DND-41 (cell line): ENCODE measurements around the gene PRICKLE3.

Experiments
- ATAC-seq: fragments of 200-7000 bp; cut with Tn5 transposase; 3 replicates; pipeline ENCODE4 v1.9.1; 2021; ENCODE audit warnings: low read depth; ENCODE audit not compliant: insufficient read depth
- DNase-seq: peaks from one replicate; pipeline ENCODE4 v3.0.0-alpha.2; 2020
- H2AFZ ChIP-seq: 2 replicates; pipeline ENCODE4 v1.6.0; 2012; ENCODE audit warnings: low read depth, low read length
- H3K27ac ChIP-seq: 2 replicates; pipeline ENCODE4 v1.5.1; 2012; ENCODE audit warnings: low read length, inconsistent platforms
- H3K27me3 ChIP-seq: fragments of 200-600 bp; sonication (generic); 2 replicates; pipeline ENCODE4 v1.6.0; 2012; ENCODE audit warnings: low read length, mild to moderate bottlenecking, inconsistent platforms; ENCODE audit not compliant: insufficient read depth, poor library complexity
- H3K36me3 ChIP-seq: 2 replicates; pipeline ENCODE4 v1.5.1; 2012; ENCODE audit warnings: low read length, inconsistent platforms; ENCODE audit not compliant: insufficient read depth
- H3K4me1 ChIP-seq: 2 replicates; pipeline ENCODE4 v1.5.1; 2012; ENCODE audit warnings: mild to moderate bottlenecking, low read length; ENCODE audit not compliant: insufficient read depth
- H3K4me2 ChIP-seq: 2 replicates; pipeline ENCODE4 v1.6.0; 2012; ENCODE audit warnings: mild to moderate bottlenecking, moderate library complexity, low read length, inconsistent platforms; ENCODE audit not compliant: insufficient read depth
- H3K4me3 ChIP-seq, 2 experiments: fragments of 200-600 bp in 1 of 2; shearing (Covaris generic) in 1 of 2; 2 replicates each; pipeline ENCODE4 v1.5.1; 2012 to 2016; ENCODE audit warnings: inconsistent platforms in 2 of 2, low read length in 2 of 2, mild to moderate bottlenecking in 2 of 2, low read depth in 1 of 2, moderate library complexity in 1 of 2
- H3K79me2 ChIP-seq: 2 replicates; pipeline ENCODE4 v1.6.0; 2012; ENCODE audit warnings: low read length, inconsistent platforms; ENCODE audit not compliant: insufficient read depth
- H3K9ac ChIP-seq: 2 replicates; pipeline ENCODE4 v1.6.0; 2012; ENCODE audit warnings: low read depth, mild to moderate bottlenecking, inconsistent platforms, low read length, moderate library complexity
- H3K9me3 ChIP-seq: 2 replicates; pipeline ENCODE4 v1.5.1; 2012; ENCODE audit warnings: low read length, moderate library complexity, mild to moderate bottlenecking, inconsistent platforms; ENCODE audit not compliant: insufficient read depth, severe bottlenecking
- H4K20me1 ChIP-seq: 2 replicates; pipeline ENCODE4 v1.6.0; 2012; ENCODE audit warnings: low read length; ENCODE audit not compliant: insufficient read depth
- EZH2 ChIP-seq: IDR thresholded peaks from 3 replicates; pipeline ENCODE4 v1.6.1; 2012; ENCODE audit warnings: borderline replicate concordance, low read depth, mild to moderate bottlenecking, moderate library complexity, low read length, inconsistent platforms; ENCODE audit not compliant: severe bottlenecking
- TF ChIP-seq, protein P1 (sequence below): IDR thresholded peaks from 2 replicates; pipeline ENCODE4 v1.5.1; 2012; ENCODE audit warnings: borderline replicate concordance, low read length, moderate library complexity, mild to moderate bottlenecking; ENCODE audit not compliant: poor library complexity, severe bottlenecking; ENCODE audit errors: extremely low read depth

Gene PRICKLE3

DNA sequence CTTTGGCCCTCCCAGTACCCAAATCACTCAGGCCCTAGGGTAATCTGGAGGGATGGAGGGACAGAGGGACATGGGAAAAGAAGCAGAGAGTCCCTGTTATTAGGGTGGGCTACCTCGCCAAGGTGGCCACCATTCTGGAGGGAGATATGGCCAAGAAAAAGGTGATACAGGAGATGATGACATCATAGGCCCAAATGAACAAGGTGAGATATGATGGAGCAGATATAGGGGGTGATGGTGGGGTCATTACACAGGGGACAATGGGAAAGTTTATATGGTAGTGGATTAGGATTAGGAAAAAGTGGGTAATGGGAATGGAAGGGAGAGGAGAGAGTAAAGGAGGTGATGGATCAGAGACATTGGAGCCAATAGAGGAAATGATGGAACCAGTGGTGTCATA is 26.7 kb upstream of the PRICKLE3 start:
- Histone ChIP-seq H3K27me3 (no peaks in the 10 kb centered on the region), H4K20me1 (no peaks in the 10 kb centered on the region), H3K4me2 (no peak overlapping the region), H2AFZ (no peak overlapping the region), H3K4me1 (no peaks in the 10 kb centered on the region), H3K9me3 (no peaks in the 10 kb centered on the region), H3K4me3 (no peak overlapping the region), H3K27ac (no peak overlapping the region), H3K36me3 (no peaks in the 10 kb centered on the region), H3K79me2 (no peaks in the 10 kb centered on the region), H3K9ac (no peak overlapping the region)
- DNase-seq (no peak), ATAC-seq (no peak)
- TF ChIP-seq EZH2 = no peak
- TF ChIP-seq, protein P1, sequence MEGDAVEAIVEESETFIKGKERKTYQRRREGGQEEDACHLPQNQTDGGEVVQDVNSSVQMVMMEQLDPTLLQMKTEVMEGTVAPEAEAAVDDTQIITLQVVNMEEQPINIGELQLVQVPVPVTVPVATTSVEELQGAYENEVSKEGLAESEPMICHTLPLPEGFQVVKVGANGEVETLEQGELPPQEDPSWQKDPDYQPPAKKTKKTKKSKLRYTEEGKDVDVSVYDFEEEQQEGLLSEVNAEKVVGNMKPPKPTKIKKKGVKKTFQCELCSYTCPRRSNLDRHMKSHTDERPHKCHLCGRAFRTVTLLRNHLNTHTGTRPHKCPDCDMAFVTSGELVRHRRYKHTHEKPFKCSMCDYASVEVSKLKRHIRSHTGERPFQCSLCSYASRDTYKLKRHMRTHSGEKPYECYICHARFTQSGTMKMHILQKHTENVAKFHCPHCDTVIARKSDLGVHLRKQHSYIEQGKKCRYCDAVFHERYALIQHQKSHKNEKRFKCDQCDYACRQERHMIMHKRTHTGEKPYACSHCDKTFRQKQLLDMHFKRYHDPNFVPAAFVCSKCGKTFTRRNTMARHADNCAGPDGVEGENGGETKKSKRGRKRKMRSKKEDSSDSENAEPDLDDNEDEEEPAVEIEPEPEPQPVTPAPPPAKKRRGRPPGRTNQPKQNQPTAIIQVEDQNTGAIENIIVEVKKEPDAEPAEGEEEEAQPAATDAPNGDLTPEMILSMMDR = no peak

DNA sequence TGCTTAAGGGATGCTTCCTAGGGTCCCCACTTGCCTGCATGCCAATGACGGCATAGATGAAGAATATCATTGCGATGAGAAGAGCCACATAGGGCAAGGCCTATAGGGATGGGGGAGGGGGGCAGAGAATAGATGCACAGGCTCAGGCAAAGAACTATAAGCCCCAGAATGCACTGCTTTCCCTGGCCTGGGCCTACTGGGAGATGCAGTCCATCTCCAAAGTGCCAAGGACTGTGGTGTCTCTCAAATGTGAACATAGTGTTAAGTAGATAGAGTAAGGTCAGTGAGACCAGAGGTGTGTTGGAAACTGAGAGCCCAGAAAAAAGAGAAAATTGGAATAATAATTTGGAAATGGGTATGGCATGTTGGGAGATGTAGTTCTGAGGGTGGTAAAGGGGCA is 26.0 kb upstream of the PRICKLE3 start:
- no peak for TF ChIP-seq EZH2
- TF ChIP-seq, protein P1 = no peak
- Histone ChIP-seq H3K4me1 (no peaks in the 10 kb centered on the region), H3K79me2 (no peaks in the 10 kb centered on the region), H3K27ac (no peak overlapping the region), H3K4me2 (no peak overlapping the region), H3K9ac (no peak overlapping the region), H3K9me3 (no peaks in the 10 kb centered on the region), H3K4me3 (no peak overlapping the region), H4K20me1 (no peaks in the 10 kb centered on the region), H2AFZ (no peak overlapping the region), H3K27me3 (no peaks in the 10 kb centered on the region), H3K36me3 (no peaks in the 10 kb centered on the region)
- DNase-seq (no peak), ATAC-seq (no peak)

DNA sequence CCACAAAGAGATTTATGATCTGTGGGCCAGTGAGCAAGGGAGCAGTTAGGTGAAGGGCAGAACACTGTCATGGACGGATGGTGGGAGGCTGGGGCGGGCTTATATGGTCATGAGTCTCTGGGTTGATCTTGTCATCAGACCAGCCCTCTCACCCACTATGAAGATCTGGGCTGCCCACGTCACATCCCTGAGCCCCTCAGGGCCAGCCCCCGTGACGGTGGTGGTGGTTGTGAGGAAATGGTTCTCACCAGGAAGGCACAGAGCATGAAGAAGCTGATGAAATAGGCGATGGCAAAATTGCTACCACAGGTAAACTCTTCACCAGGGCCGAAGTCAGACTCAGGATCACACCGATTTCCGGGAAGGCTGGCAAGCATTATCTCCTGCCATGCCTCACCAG is 24.9 kb upstream of the PRICKLE3 start:
- H3K9me3 ChIP-seq = no peaks in the 10 kb centered on the region
- no peaks in the 10 kb centered on the region for H3K4me1 ChIP-seq
- TF ChIP-seq EZH2 = no peak
- TF ChIP-seq, protein P1 = no peak
- no peaks in the 10 kb centered on the region for H4K20me1 ChIP-seq
- DNase-seq (no peak), ATAC-seq (no peak)
- no peaks in the 10 kb centered on the region for H3K27me3 ChIP-seq
- H3K4me2 ChIP-seq = no peak overlapping the region
- no peak overlapping the region for H3K9ac ChIP-seq
- no peaks in the 10 kb centered on the region for H3K36me3 ChIP-seq
- no peak overlapping the region for H2AFZ ChIP-seq
- H3K4me3 ChIP-seq = no peak overlapping the region
- H3K79me2 ChIP-seq = no peaks in the 10 kb centered on the region
- no peak overlapping the region for H3K27ac ChIP-seq

DNA sequence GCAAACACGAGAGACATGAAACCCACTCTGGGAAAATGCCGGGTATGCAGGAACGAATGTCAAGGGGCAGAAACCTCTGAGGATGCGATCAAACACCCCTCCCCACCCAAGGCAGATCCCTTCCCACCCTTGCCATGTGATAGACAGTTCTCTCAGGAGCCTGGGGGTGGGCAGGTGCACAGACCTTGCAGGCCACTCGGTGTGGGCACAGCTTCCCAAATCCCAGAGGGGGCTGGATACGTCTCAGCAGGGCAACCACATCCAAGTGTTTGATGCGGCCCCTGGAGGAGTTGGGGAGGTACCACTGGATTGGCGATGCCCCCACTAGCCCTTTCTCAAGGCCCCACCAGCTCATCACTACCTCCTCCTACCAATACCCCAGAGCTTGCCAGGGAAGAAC is 24.2 kb upstream of the PRICKLE3 start:
- no peaks in the 10 kb centered on the region for H3K79me2 ChIP-seq
- H3K4me3 ChIP-seq = no peak overlapping the region
- H3K27ac ChIP-seq = no peak overlapping the region
- H3K4me2 ChIP-seq = no peak overlapping the region
- no peak overlapping the region for H3K9ac ChIP-seq
- DNase-seq (no peak), ATAC-seq (no peak)
- H3K36me3 ChIP-seq = no peaks in the 10 kb centered on the region
- no peaks in the 10 kb centered on the region for H3K9me3 ChIP-seq
- no peak overlapping the region for H2AFZ ChIP-seq
- H3K4me1 ChIP-seq = no peaks in the 10 kb centered on the region
- H3K27me3 ChIP-seq = no peaks in the 10 kb centered on the region
- TF ChIP-seq, protein P1 = no peak
- H4K20me1 ChIP-seq = no peaks in the 10 kb centered on the region
